Measurements from ENCODE around the gene EPAS1. TPM values are rescaled to one million over a fixed set of nuclear protein-coding genes. Genes with fewer than 3 reads are reported as not detected.

EPAS1 gene
- total RNA-seq, 1 donor from 2014 or later, result 0.15 TPM

DNA sequence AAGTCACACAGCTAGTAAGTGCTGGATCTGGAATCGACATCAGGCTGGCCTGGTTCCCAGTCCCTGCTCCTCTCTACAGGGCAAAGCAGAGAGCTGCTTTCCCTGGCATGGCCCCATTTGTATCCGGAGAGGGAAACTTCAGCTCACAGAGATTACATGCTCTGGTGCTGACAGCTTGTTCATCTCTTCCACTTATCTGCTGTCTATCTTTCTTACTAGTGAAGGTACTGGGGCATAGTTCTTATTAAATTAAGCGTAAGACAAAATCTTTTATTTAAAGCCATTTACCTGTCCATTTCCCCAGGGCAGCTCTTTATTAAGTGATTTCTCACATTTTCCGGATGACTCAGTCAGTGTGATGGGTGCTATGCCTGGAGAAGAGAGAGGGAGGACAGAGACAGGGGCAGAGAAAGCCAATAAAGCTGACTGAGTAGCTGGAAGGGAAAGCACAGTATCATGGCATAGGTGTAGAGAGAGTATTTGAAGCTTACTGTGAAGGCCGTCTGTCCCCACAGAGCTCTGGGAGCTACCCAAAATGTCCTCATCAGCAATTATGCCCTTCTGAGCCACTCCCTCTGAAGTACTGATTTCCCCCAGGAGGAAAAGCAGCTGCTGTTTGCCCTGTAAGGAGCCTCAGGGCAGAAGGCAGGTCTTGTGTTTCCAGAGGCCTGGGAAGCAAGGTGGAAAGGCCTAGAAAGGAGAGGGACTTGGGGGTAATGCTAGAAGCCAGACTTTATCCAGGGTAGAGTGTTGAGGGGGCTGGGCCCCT is 44.1 kb upstream of the EPAS1 start:
- H3K4me3 ChIP-seq, result no peak overlapping the region
- no peak overlapping the region for H2AFZ ChIP-seq (replicated peaks)
- H3K27ac ChIP-seq, result no peak overlapping the region
- H3K9me3 ChIP-seq (ENCODE audit: low read depth), result no peaks in the 10 kb centered on the region
- Mint-ChIP-seq H3K4me1 (peaks cover 3% of the 10 kb centered on the region), H3K27ac (no peak overlapping the region), H3K27me3 (ENCODE audit: insufficient read depth, low read depth) (peaks cover 2% of the 10 kb centered on the region), H3K4me3 (no peak overlapping the region), H3K9me3 (no peaks in the 10 kb centered on the region), H3K36me3 (no peaks in the 10 kb centered on the region)
- H3K36me3 ChIP-seq, result no peaks in the 10 kb centered on the region
- H3K4me2 ChIP-seq, result no peak overlapping the region
- TF ChIP-seq EZH2 (IDR thresholded peaks at IDR 0.05), result no peak
- no peaks in the 10 kb centered on the region for H3K4me1 ChIP-seq
- H4K20me1 ChIP-seq (ENCODE audit: low read depth), result no peaks in the 10 kb centered on the region
- H3F3A ChIP-seq (ENCODE audit: low read depth), result no peaks in the 10 kb centered on the region
- H3K9ac ChIP-seq, result no peak overlapping the region
- no peaks in the 10 kb centered on the region for H3K27me3 ChIP-seq
- DNase-seq (ENCODE audit: low spot score), result no peak
- H3K79me2 ChIP-seq (ENCODE audit: low read depth), result no peaks in the 10 kb centered on the region

DNA sequence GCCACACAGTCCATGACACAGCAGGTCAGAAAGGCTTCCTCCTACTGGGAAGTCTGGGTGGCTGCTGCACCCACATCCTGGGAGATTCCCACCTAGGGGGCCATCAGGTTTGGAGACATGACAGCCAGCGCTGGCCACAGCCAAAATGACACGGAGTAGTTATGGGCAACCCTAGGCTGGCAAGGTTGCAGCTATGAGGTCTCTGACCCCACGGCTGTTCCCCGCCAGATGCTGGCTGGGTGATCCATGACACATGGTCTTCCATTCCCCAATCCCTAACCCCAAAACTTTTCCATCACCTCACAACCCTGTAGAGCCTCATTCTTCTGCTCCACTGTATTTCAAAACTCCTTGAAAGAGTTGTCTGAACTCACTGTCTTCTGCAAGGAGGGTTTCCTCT is 42.7 kb upstream of the EPAS1 start:
- DNase-seq (ENCODE audit: low spot score), result no peak
- no peaks in the 10 kb centered on the region for H3K9me3 ChIP-seq (ENCODE audit: low read depth)
- H3K4me3 ChIP-seq, result no peak overlapping the region
- H3K27ac ChIP-seq, result no peak overlapping the region
- no peaks in the 10 kb centered on the region for H3K9me3 Mint-ChIP-seq
- peaks cover 3% of the 10 kb centered on the region for H3K4me1 Mint-ChIP-seq
- H3K27me3 Mint-ChIP-seq (ENCODE audit: insufficient read depth, low read depth), result peaks cover 2% of the 10 kb centered on the region
- H3K36me3 ChIP-seq, result no peaks in the 10 kb centered on the region
- H3K36me3 Mint-ChIP-seq, result no peaks in the 10 kb centered on the region
- H3K4me3 Mint-ChIP-seq, result no peak overlapping the region
- no peaks in the 10 kb centered on the region for H3K79me2 ChIP-seq (ENCODE audit: low read depth)
- TF ChIP-seq EZH2 (IDR thresholded peaks at IDR 0.05) (no peak), EZH2phosphoT487 (IDR thresholded peaks at IDR 0.05) (no peak)
- H3F3A ChIP-seq (ENCODE audit: low read depth), result no peaks in the 10 kb centered on the region
- no peak overlapping the region for H3K27ac Mint-ChIP-seq
- H3K4me2 ChIP-seq, result no peak overlapping the region
- H3K27me3 ChIP-seq, result no peaks in the 10 kb centered on the region
- H3K4me1 ChIP-seq, result no peaks in the 10 kb centered on the region
- no peaks in the 10 kb centered on the region for H4K20me1 ChIP-seq (ENCODE audit: low read depth)
- no peak overlapping the region for H2AFZ ChIP-seq (replicated peaks)
- no peak overlapping the region for H3K9ac ChIP-seq

GRCh38 chr2:46256563-46257142 is 40.6 kb upstream of the EPAS1 start:
- H3K27ac Mint-ChIP-seq, result no peak overlapping the region
- TF ChIP-seq EZH2phosphoT487 (IDR thresholded peaks at IDR 0.05) (no peak), EZH2 (IDR thresholded peaks at IDR 0.05) (no peak)
- TF ChIP-seq, protein P1, sequence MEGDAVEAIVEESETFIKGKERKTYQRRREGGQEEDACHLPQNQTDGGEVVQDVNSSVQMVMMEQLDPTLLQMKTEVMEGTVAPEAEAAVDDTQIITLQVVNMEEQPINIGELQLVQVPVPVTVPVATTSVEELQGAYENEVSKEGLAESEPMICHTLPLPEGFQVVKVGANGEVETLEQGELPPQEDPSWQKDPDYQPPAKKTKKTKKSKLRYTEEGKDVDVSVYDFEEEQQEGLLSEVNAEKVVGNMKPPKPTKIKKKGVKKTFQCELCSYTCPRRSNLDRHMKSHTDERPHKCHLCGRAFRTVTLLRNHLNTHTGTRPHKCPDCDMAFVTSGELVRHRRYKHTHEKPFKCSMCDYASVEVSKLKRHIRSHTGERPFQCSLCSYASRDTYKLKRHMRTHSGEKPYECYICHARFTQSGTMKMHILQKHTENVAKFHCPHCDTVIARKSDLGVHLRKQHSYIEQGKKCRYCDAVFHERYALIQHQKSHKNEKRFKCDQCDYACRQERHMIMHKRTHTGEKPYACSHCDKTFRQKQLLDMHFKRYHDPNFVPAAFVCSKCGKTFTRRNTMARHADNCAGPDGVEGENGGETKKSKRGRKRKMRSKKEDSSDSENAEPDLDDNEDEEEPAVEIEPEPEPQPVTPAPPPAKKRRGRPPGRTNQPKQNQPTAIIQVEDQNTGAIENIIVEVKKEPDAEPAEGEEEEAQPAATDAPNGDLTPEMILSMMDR (IDR thresholded peaks at IDR 0.05), result no peak
- H3F3A ChIP-seq (ENCODE audit: low read depth), result no peaks in the 10 kb centered on the region
- no peak overlapping the region for H3K9ac ChIP-seq
- peaks cover 3% of the 10 kb centered on the region for H3K4me1 Mint-ChIP-seq
- no peaks in the 10 kb centered on the region for H3K27me3 ChIP-seq
- no peaks in the 10 kb centered on the region for H3K4me1 ChIP-seq
- H3K27me3 Mint-ChIP-seq (ENCODE audit: insufficient read depth, low read depth), result no peaks in the 10 kb centered on the region
- no peak overlapping the region for H3K4me3 Mint-ChIP-seq
- no peak overlapping the region for H3K4me3 ChIP-seq
- no peaks in the 10 kb centered on the region for H4K20me1 ChIP-seq (ENCODE audit: low read depth)
- no peak for DNase-seq (ENCODE audit: low spot score)
- H3K79me2 ChIP-seq (ENCODE audit: low read depth), result no peaks in the 10 kb centered on the region
- H3K27ac ChIP-seq, result no peak overlapping the region
- no peak overlapping the region for H2AFZ ChIP-seq (replicated peaks)
- no peaks in the 10 kb centered on the region for H3K36me3 ChIP-seq
- no peak overlapping the region for H3K4me2 ChIP-seq
- H3K9me3 ChIP-seq (ENCODE audit: low read depth), result no peaks in the 10 kb centered on the region
- H3K9me3 Mint-ChIP-seq, result no peaks in the 10 kb centered on the region
- H3K36me3 Mint-ChIP-seq, result no peaks in the 10 kb centered on the region

DNA sequence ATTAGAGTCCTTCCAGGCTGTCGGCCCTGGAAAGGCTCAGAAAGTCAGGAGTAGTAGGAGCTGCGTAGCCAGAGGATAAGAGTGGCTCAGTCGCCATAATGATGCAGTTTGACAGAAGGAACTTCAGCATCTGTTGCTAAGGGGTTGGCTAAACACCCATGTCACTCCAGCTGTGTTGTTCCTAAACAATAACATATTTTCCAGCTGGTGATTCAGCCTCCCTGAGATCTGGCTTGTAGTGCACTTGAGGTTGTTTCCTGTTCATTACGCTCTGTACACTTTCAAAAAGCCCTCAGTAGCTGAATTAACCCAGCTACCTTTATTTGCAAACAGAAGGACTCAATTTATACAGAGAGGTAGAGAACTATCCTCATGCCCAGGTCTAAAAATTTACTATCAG is 39.7 kb upstream of the EPAS1 start:
- H3K9me3 ChIP-seq (ENCODE audit: low read depth), result no peaks in the 10 kb centered on the region
- no peaks in the 10 kb centered on the region for H3F3A ChIP-seq (ENCODE audit: low read depth)
- Mint-ChIP-seq H3K4me3 (no peak overlapping the region), H3K27me3 (ENCODE audit: insufficient read depth, low read depth) (no peaks in the 10 kb centered on the region), H3K4me1 (peaks cover 3% of the 10 kb centered on the region), H3K9me3 (no peaks in the 10 kb centered on the region), H3K27ac (no peak overlapping the region), H3K36me3 (no peaks in the 10 kb centered on the region)
- H3K4me3 ChIP-seq, result no peak overlapping the region
- no peak overlapping the region for H3K9ac ChIP-seq
- no peaks in the 10 kb centered on the region for H3K27me3 ChIP-seq
- H4K20me1 ChIP-seq (ENCODE audit: low read depth), result no peaks in the 10 kb centered on the region
- H3K79me2 ChIP-seq (ENCODE audit: low read depth), result no peaks in the 10 kb centered on the region
- TF ChIP-seq EZH2 (IDR thresholded peaks at IDR 0.05) (no peak), EZH2phosphoT487 (IDR thresholded peaks at IDR 0.05) (no peak)
- TF ChIP-seq, protein P1 (IDR thresholded peaks at IDR 0.05), result no peak
- H3K4me1 ChIP-seq, result no peaks in the 10 kb centered on the region
- no peak overlapping the region for H3K27ac ChIP-seq
- H3K4me2 ChIP-seq, result no peak overlapping the region
- no peak overlapping the region for H2AFZ ChIP-seq (replicated peaks)
- no peaks in the 10 kb centered on the region for H3K36me3 ChIP-seq
- no peak for DNase-seq (ENCODE audit: low spot score)
